Keratinocyte (primary cell): ENCODE data around the gene DPEP2. TPM values are rescaled to one million over a fixed set of nuclear protein-coding genes. Genes with fewer than 3 reads are reported as not detected.
A peak's percentile ranks its signal among the peaks of the same experiment; 100 is the strongest.

Experiments used
- DNase-seq: peaks from one replicate; pipeline ENCODE4 v3.0.0-alpha.2; 2011; ENCODE audit warnings: low read depth, missing footprints, low spot score
- FAIRE-seq: peaks from 2 replicates; lab custom pipeline; 2011; peaks lifted over from hg19 to GRCh38; lab: Jason Lieb, UNC
- H2AFZ ChIP-seq: 2 replicates; pipeline ENCODE4 v1.6.0; 2012; ENCODE audit warnings: low read length, control low read depth, inconsistent platforms; ENCODE audit not compliant: control insufficient read depth
- H3K27ac ChIP-seq: 2 replicates; pipeline ENCODE4 v1.5.1; 2011; ENCODE audit warnings: low read length; ENCODE audit not compliant: control insufficient read depth, insufficient read depth
- H3K27me3 ChIP-seq: 3 replicates; pipeline ENCODE4 v1.6.0; 2011; ENCODE audit warnings: low read length; ENCODE audit not compliant: control insufficient read depth, insufficient read depth; ENCODE audit errors: extremely low read depth
- H3K36me3 ChIP-seq, 2 experiments: 2 replicates in 1 of 2; 3 replicates in 1 of 2; pipeline ENCODE4 v1.5.1; 2011; ENCODE audit warnings: low read length in 2 of 2, mild to moderate bottlenecking in 1 of 2; ENCODE audit not compliant: control insufficient read depth in 2 of 2, insufficient read depth in 2 of 2; ENCODE audit errors: extremely low read depth in 1 of 2
- H3K4me1 ChIP-seq: 3 replicates; pipeline ENCODE4 v1.5.1; 2011; ENCODE audit warnings: low read length; ENCODE audit not compliant: control insufficient read depth, insufficient read depth; ENCODE audit errors: extremely low read depth
- H3K4me2 ChIP-seq: 3 replicates; pipeline ENCODE4 v1.6.0; 2011; ENCODE audit warnings: low read depth, low read length; ENCODE audit not compliant: control insufficient read depth, insufficient read depth; ENCODE audit errors: extremely low read depth
- H3K4me3 ChIP-seq, 3 experiments: fragments of 200-600 bp in 1 of 3; sonication (generic) in 1 of 3; 2 replicates in 2 of 3; 3 replicates in 1 of 3; pipeline ENCODE4 v1.5.1; 2011 to 2016; ENCODE audit warnings: low read length in 3 of 3, mild to moderate bottlenecking in 3 of 3, control low read depth in 2 of 3, inconsistent platforms in 1 of 3, low read depth in 1 of 3, mixed read lengths in 1 of 3, mixed run types in 1 of 3, moderate library complexity in 1 of 3; ENCODE audit not compliant: control insufficient read depth in 2 of 3, insufficient read depth in 2 of 3; ENCODE audit errors: extremely low read depth in 1 of 3
- H3K79me2 ChIP-seq: 2 replicates; pipeline ENCODE4 v1.6.0; 2012; ENCODE audit warnings: low read length; ENCODE audit not compliant: control insufficient read depth, insufficient read depth
- H3K9ac ChIP-seq: 3 replicates; pipeline ENCODE4 v1.6.0; 2011; ENCODE audit warnings: low read length; ENCODE audit not compliant: control insufficient read depth, insufficient read depth; ENCODE audit errors: extremely low read depth
- H3K9me1 ChIP-seq: 3 replicates; pipeline ENCODE4 v1.6.0; 2011; ENCODE audit warnings: low read length; ENCODE audit not compliant: control insufficient read depth, insufficient read depth; ENCODE audit errors: extremely low read depth
- H3K9me3 ChIP-seq: 2 replicates; pipeline ENCODE4 v1.5.1; 2012; ENCODE audit warnings: low read depth, low read length; ENCODE audit not compliant: control insufficient read depth
- H4K20me1 ChIP-seq: 3 replicates; pipeline ENCODE4 v1.6.0; 2011; ENCODE audit warnings: low read length; ENCODE audit not compliant: control insufficient read depth, insufficient read depth; ENCODE audit errors: extremely low read depth
- CTCF ChIP-seq, 3 experiments: IDR thresholded peaks in 1 of 3; conservative IDR thresholded peaks in 1 of 3; optimal IDR thresholded peaks in 1 of 3; 2 replicates in 2 of 3; 3 replicates in 1 of 3; pipeline versions ENCODE3 to v1.5.1; 2011; ENCODE audit warnings: low read length in 3 of 3, mild to moderate bottlenecking in 3 of 3, moderate library complexity in 2 of 3, control low read depth in 1 of 3, inconsistent platforms in 1 of 3; ENCODE audit not compliant: insufficient read depth in 2 of 3; ENCODE audit errors: extremely low read depth in 1 of 3
- EZH2 ChIP-seq: IDR thresholded peaks from one replicate; pipeline ENCODE4 v1.6.1; 2012; ENCODE audit warnings: inconsistent platforms, mild to moderate bottlenecking, low read length, moderate library complexity
- dilution Hi-C: fragments of 300-500 bp; cut with MboI; formaldehyde crosslinking; loops from one replicate; pipeline ENCODE4 v1.7.0; 2020; ENCODE audit warnings: low sequenced_read_pairs; ENCODE audit not compliant: extremely low pct_ligation_motif_present
- polyA plus RNA-seq, 5 experiments: library from polyadenylated mRNA; depleted of rRNA in 3 of 5; stranded (reverse) in 3 of 5; stranded (forward) in 1 of 5; unstranded in 1 of 5; fragments of >200 nt; gene quantifications; 1 replicate in 1 of 5; 2 replicates in 3 of 5; 3 replicates in 1 of 5; pipeline versions ENCODE4 v1.2.1 to v1.2.3, GENCODE V29; 2011 to 2012; ENCODE audit warnings: missing spikeins in 2 of 5, low read depth in 1 of 5, low replicate concordance in 1 of 5

The DPEP2 gene
- polyA plus RNA-seq, 1 donor (not counting 4 experiments of a cell fraction or from before 2014, with no cell fraction given): not detected

DNA sequence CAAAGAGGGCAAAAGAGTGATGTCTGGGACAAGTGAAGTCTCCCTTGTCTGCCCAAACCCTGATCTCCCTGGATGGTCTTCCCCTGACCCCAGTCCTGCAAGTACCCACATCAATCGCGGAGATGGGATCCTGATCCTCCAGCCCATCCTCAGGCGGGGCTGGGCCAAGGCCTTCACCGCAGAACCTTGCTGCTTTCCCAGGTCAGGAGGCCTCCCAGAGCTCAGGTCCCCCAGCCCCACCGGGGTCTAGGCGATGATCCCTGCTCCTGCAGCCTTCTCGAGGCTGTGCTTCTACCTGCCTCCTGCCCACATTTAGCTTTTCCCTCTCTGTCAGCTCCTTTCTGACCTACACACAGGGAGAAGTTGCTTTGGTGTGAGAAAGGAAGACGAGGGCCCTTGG lies 37.1 kb downstream of the DPEP2 start:
- H3K9me3 ChIP-seq: no peaks in the 10 kb centered on the region
- peaks cover 36 to 64% of the 10 kb centered on the region in 2 experiments for H3K36me3 ChIP-seq
- no peak for DNase-seq
- no peak overlapping the region for H2AFZ ChIP-seq
- no peak for FAIRE-seq
- H3K27me3 ChIP-seq: no peaks in the 10 kb centered on the region
- H3K9me1 ChIP-seq: peaks cover 9% of the 10 kb centered on the region
- H3K9ac ChIP-seq: peak overlapping the region; percentile 46
- peak overlapping the region; percentile 46 for H3K4me2 ChIP-seq
- H3K79me2 ChIP-seq: peaks cover 51% of the 10 kb centered on the region
- dilution Hi-C loops: no loop called here
- peaks cover 11% of the 10 kb centered on the region for H4K20me1 ChIP-seq
- no peak overlapping the region for H3K4me3 ChIP-seq
- no peak for TF ChIP-seq EZH2
- TF ChIP-seq CTCF (optimal IDR thresholded peaks at IDR 0.05 in 1 of 3, IDR thresholded peaks at IDR 0.05 in 1 of 3, conservative IDR thresholded peaks at IDR 0.05 in 1 of 3; ENCODE audit: extremely low read depth in 1 of 3, insufficient read depth in 2 of 3, low read length in 3 of 3): no peak
- peaks cover 78% of the 10 kb centered on the region for H3K4me1 ChIP-seq
- H3K27ac ChIP-seq: peak overlapping the region; percentile 47

- Histone ChIP-seq H3K27ac (peak overlapping the region; percentile 47), H3K4me2 (peak overlapping the region; percentile 46)
These were observed 37.7 kb downstream of the DPEP2 start for GRCh38 chr16:67961551-67961957.

More at GRCh38 chr16:67961551-67961957, 37.7 kb downstream of the DPEP2 start:
- H3K36me3 ChIP-seq: peaks cover 36 to 64% of the 10 kb centered on the region in 2 experiments
- peaks cover 45% of the 10 kb centered on the region for H3K79me2 ChIP-seq
- H3K9ac ChIP-seq: no peak overlapping the region
- peaks cover 11% of the 10 kb centered on the region for H4K20me1 ChIP-seq
- peaks cover 72% of the 10 kb centered on the region for H3K4me1 ChIP-seq
- FAIRE-seq (peak; percentile 93), DNase-seq (peak; percentile 100)
- no peaks in the 10 kb centered on the region for H3K27me3 ChIP-seq
- no peak for TF ChIP-seq EZH2
- H3K4me3 ChIP-seq: no peak overlapping the region
- H3K9me1 ChIP-seq: peaks cover 9% of the 10 kb centered on the region
- dilution Hi-C loops: no loop called here
- no peaks in the 10 kb centered on the region for H3K9me3 ChIP-seq
- H2AFZ ChIP-seq: no peak overlapping the region
